Cardiac fibroblast (primary cell): Measurements from ENCODE around the gene NGEF.

Experiments
- DNase-seq, 2 donors: peaks; one replicate each; pipeline versions ENCODE4 v3.0.0 to v3.0.0-alpha.2; 2010; ENCODE audit warnings: low read depth in 2 of 2
- H3K4me3 ChIP-seq, 2 donors: replicated peaks in 1 of 2; 1 replicate in 1 of 2; 2 replicates in 1 of 2; pipeline ENCODE4 v1.5.1; 2011; ENCODE audit warnings: low read depth in 2 of 2, low read length in 2 of 2, mild to moderate bottlenecking in 2 of 2, moderate library complexity in 1 of 2
- CTCF ChIP-seq: IDR thresholded peaks from one replicate; pipeline ENCODE4 v1.5.1; 2011; ENCODE audit warnings: low read depth, mild to moderate bottlenecking, low read length, inconsistent platforms

The NGEF gene

GRCh38 chr2:232873909-232874641 lies 139.0 kb downstream of the NGEF start:
- no peak for DNase-seq
- TF ChIP-seq CTCF: no peak
- H3K4me3 ChIP-seq: no peak overlapping the region

- no peak overlapping the region for H3K4me3 ChIP-seq
- no peak for TF ChIP-seq CTCF
- DNase-seq: no peak
Observed at GRCh38 chr2:232873292-232873908, 139.7 kb downstream of the NGEF start.

- TF ChIP-seq CTCF: no peak
- H3K4me3 ChIP-seq: no peak overlapping the region
- no peak for DNase-seq
Observed at GRCh38 chr2:232872826-232873225, 140.2 kb downstream of the NGEF start.

GRCh38 chr2:232871835-232872736 lies 141.0 kb downstream of the NGEF start:
- no peak overlapping the region for H3K4me3 ChIP-seq
- no peak for TF ChIP-seq CTCF
- no peak for DNase-seq

- H3K4me3 ChIP-seq: no peak overlapping the region
- TF ChIP-seq CTCF: no peak
- no peak for DNase-seq
Observed at GRCh38 chr2:232871418-232871834, 141.6 kb downstream of the NGEF start.

GRCh38 chr2:232870766-232871371 lies 142.2 kb downstream of the NGEF start:
- TF ChIP-seq CTCF: no peak
- H3K4me3 ChIP-seq: no peak overlapping the region
- DNase-seq: no peak
